Esophagus muscularis mucosa (tissue), 4 donors: Measurements from ENCODE around the gene WNT7A.

Source experiments
- EP300 ChIP-seq: sonication (generic); formaldehyde crosslinking; IDR thresholded peaks from one replicate; pipeline ENCODE4 v1.6.1; 2017; ENCODE audit warnings: antibody characterized with exemption
- POLR2A ChIP-seq: fragments of 450-650 bp; IDR thresholded peaks from one replicate; pipeline ENCODE4 v1.6.1; 2017; ENCODE audit warnings: antibody characterized with exemption, moderate library complexity, mild to moderate bottlenecking, low read depth
- POLR2AphosphoS5 ChIP-seq, 2 donors: sonication (generic); formaldehyde crosslinking; IDR thresholded peaks; one replicate each; pipeline ENCODE4 v1.6.1; 2017; ENCODE audit warnings: antibody characterized with exemption in 2 of 2
- TF ChIP-seq, protein P1 (sequence below), 3 experiments: fragments of 200-600 bp in 2 of 3; fragments of 450-650 bp in 1 of 3; sonication (generic) in 2 of 3; IDR thresholded peaks; one replicate each; pipeline ENCODE4 v1.5.1; 2017 to 2019; ENCODE audit warnings: antibody characterized with exemption in 3 of 3, mild to moderate bottlenecking in 2 of 3, moderate library complexity in 1 of 3

DNA sequence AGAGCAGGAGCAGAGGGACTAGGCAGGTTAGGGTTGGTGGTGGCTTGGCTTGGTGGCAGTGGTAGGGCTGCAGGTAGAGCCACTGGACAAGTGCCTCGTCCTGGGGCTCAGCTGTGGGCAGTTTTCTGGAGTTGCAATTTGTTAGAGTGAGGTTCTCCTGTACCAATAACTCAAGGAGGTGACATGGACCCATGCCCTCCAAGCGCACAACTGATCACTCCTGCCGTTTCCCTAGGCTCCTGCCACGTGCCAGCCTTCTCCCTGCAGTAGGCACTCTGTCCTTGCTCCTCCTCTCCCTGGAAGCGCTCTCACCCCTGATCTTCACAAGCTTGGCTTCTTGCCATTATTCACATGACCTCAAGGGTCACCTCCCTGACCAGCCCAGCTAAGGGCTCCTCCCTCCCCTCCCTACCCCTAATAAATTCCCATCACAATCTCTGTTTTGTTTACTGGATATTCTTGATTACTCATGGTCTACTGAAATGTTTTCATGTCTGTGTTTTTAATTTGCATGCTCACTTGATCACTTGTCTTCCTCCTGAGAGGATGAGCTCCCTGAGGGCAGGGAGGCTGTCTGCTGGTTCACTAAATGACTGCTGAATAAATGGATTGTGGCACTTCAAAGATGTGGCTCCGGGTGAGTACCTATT lies 3.3 kb downstream of the WNT7A start:
- no peak for TF ChIP-seq EP300
- TF ChIP-seq POLR2A, result no peak
- TF ChIP-seq, protein P1, sequence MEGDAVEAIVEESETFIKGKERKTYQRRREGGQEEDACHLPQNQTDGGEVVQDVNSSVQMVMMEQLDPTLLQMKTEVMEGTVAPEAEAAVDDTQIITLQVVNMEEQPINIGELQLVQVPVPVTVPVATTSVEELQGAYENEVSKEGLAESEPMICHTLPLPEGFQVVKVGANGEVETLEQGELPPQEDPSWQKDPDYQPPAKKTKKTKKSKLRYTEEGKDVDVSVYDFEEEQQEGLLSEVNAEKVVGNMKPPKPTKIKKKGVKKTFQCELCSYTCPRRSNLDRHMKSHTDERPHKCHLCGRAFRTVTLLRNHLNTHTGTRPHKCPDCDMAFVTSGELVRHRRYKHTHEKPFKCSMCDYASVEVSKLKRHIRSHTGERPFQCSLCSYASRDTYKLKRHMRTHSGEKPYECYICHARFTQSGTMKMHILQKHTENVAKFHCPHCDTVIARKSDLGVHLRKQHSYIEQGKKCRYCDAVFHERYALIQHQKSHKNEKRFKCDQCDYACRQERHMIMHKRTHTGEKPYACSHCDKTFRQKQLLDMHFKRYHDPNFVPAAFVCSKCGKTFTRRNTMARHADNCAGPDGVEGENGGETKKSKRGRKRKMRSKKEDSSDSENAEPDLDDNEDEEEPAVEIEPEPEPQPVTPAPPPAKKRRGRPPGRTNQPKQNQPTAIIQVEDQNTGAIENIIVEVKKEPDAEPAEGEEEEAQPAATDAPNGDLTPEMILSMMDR (IDR thresholded peaks at IDR 0.05), result no peak
- no peak for TF ChIP-seq POLR2AphosphoS5 (IDR thresholded peaks at IDR 0.05)
